Bronchial epithelial cell (primary cell): Measurements from ENCODE around the gene DLL4. TPM values are rescaled to one million over a fixed set of nuclear protein-coding genes. Genes with fewer than 3 reads are reported as not detected.

Source experiments
- DNase-seq: peaks from one replicate; pipeline ENCODE4 v3.0.0-alpha.2; 2010; ENCODE audit warnings: low read depth
- FAIRE-seq: peaks from 2 replicates; lab custom pipeline; 2011; peaks lifted over from hg19 to GRCh38; lab: Jason Lieb, UNC
- H3K27me3 ChIP-seq: 2 replicates; pipeline ENCODE4 v1.5.1; 2011; ENCODE audit warnings: low read length; ENCODE audit not compliant: control insufficient read depth, insufficient read depth
- H3K36me3 ChIP-seq: 2 replicates; pipeline ENCODE4 v1.5.1; 2011; ENCODE audit warnings: low read length; ENCODE audit not compliant: control insufficient read depth, insufficient read depth
- H3K4me3 ChIP-seq: 2 replicates; pipeline ENCODE4 v1.5.1; 2011; ENCODE audit warnings: mild to moderate bottlenecking, low read depth, low read length, control low read depth
- CTCF ChIP-seq: IDR thresholded peaks from 2 replicates; pipeline ENCODE4 v1.5.1; 2011; ENCODE audit warnings: mild to moderate bottlenecking, moderate library complexity, low read length, control low read depth, inconsistent platforms; ENCODE audit not compliant: insufficient read depth, severe bottlenecking
- total RNA-seq: library from RNA; depleted of rRNA; stranded (reverse); fragments of >200 nt; gene quantifications from 2 replicates; pipeline ENCODE4 v1.2.1, GENCODE V29; 2014

DLL4 gene
- total RNA-seq, 1 donor from 2014 or later, result not detected

- Histone ChIP-seq H3K36me3 (peaks cover 2% of the 10 kb centered on the region), H3K27me3 (no peaks in the 10 kb centered on the region), H3K4me3 (no peak overlapping the region)
- no peak for FAIRE-seq
- DNase-seq, result no peak
- no peak for TF ChIP-seq CTCF
Observed at GRCh38 chr15:40891138-40891537, 38.0 kb upstream of the DLL4 start.

- peaks cover 2% of the 10 kb centered on the region for H3K36me3 ChIP-seq
- no peak overlapping the region for H3K4me3 ChIP-seq
- FAIRE-seq (no peak), DNase-seq (peak; percentile 72)
- H3K27me3 ChIP-seq, result no peaks in the 10 kb centered on the region
- TF ChIP-seq CTCF, result peak; percentile 74
Observed at GRCh38 chr15:40891810-40892446, 37.2 kb upstream of the DLL4 start.

GRCh38 chr15:40892447-40893012 is 36.6 kb upstream of the DLL4 start:
- Histone ChIP-seq H3K36me3 (peaks cover 2% of the 10 kb centered on the region), H3K4me3 (no peak overlapping the region), H3K27me3 (no peaks in the 10 kb centered on the region)
- FAIRE-seq, result no peak
- TF ChIP-seq CTCF, result no peak
- no peak for DNase-seq

GRCh38 chr15:40893019-40893670 is 36.0 kb upstream of the DLL4 start:
- TF ChIP-seq CTCF, result no peak
- DNase-seq, result peak; percentile 67
- Histone ChIP-seq H3K27me3 (no peaks in the 10 kb centered on the region), H3K36me3 (peaks cover 2% of the 10 kb centered on the region), H3K4me3 (no peak overlapping the region)
- no peak for FAIRE-seq

GRCh38 chr15:40893733-40894680 is 35.1 kb upstream of the DLL4 start, which contains the start of gene VPS18:
VPS18 (plus strand) TSS chr15:40894450; CDS start chr15:40894769, 319 bp downstream.
- FAIRE-seq (no peak), DNase-seq (peak; percentile 93)
- no peaks in the 10 kb centered on the region for H3K27me3 ChIP-seq
- H3K4me3 ChIP-seq, result peak within 1 kb of the TSS; percentile 78
- H3K36me3 ChIP-seq, result peaks cover 3% of the 10 kb centered on the region
- peak; percentile 98 for TF ChIP-seq CTCF
